GM10248 (cell line): Measurements from ENCODE around the gene PTPRN2.

ENCODE experiments used
- CTCF ChIA-PET: fragments of 300-600 bp; sonication (Branson Sonifier 250); formaldehyde crosslinking; extraction: SDS; loops from one replicate; lab custom pipeline; 2021; ENCODE audit warnings: antibody characterized with exemption; lab: Yijun Ruan, JAX
- POLR2A ChIA-PET: fragments of 350-650 bp; sonication (Branson Sonifier 250); formaldehyde crosslinking; extraction: SDS; loops from one replicate; lab custom pipeline; 2020; ENCODE audit warnings: antibody characterized with exemption; lab: Yijun Ruan, JAX
- DNase-seq: peaks from one replicate; pipeline ENCODE4 v3.0.0; 2012; ENCODE audit errors: extremely low spot score
- CTCF ChIP-seq: IDR thresholded peaks from 2 replicates; pipeline ENCODE4 v1.5.1; 2012; ENCODE audit warnings: mild to moderate bottlenecking, low read depth; ENCODE audit errors: extremely low read depth, missing control alignments, control extremely low read depth

The PTPRN2 gene

GRCh38 chr7:158479021-158479663 is 108.5 kb downstream of the PTPRN2 start:
- POLR2A ChIA-PET = no interaction called here
- CTCF ChIA-PET = no interaction called here
- TF ChIP-seq CTCF = no peak
- no peak for DNase-seq

GRCh38 chr7:158477866-158478265 is 109.8 kb downstream of the PTPRN2 start:
- ChIA-PET POLR2A (no interaction called here), CTCF (no interaction called here)
- TF ChIP-seq CTCF = no peak
- no peak for DNase-seq

DNA sequence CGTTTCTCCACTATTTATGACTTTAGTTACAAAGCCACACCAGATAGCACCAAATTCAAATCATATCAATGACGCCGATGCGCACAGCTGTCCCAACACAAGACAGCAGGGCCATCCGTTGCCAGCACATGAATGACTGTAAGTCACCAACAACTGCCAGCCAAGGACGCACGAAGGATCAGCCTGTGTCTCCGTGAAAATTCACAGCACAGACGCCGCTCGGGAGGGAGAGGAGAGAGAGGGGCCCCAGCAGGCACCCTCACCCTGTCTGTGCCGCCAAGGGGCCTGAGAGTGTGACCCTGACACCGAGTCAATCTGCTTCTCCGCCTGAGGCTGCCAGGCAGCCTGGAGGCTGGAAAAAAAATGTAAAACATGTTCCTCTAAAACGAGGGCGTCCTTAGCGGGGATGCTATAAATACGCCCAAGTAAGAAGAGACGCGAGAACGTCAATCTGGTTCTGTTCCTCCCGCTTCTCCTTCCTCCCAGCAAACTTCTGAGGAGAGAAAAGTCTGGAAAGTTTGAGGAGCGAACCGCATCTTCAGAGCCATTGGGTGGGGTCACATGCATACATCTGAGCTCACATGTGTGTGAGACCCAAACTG is 111.2 kb downstream of the PTPRN2 start:
- DNase-seq = no peak
- CTCF ChIA-PET = no interaction called here
- POLR2A ChIA-PET = no interaction called here
- no peak for TF ChIP-seq CTCF

- CTCF ChIA-PET = no interaction called here
Measured at GRCh38 chr7:158475679-158476052, 112.0 kb downstream of the PTPRN2 start.

GRCh38 chr7:158475036-158475678 is 112.5 kb downstream of the PTPRN2 start:
- DNase-seq = no peak
- no peak for TF ChIP-seq CTCF
- CTCF ChIA-PET = no interaction called here
- POLR2A ChIA-PET = no interaction called here

More at GRCh38 chr7:158475679-158476052, 112.0 kb downstream of the PTPRN2 start:
- no peak for TF ChIP-seq CTCF
- DNase-seq = no peak
- POLR2A ChIA-PET = no interaction called here

DNA sequence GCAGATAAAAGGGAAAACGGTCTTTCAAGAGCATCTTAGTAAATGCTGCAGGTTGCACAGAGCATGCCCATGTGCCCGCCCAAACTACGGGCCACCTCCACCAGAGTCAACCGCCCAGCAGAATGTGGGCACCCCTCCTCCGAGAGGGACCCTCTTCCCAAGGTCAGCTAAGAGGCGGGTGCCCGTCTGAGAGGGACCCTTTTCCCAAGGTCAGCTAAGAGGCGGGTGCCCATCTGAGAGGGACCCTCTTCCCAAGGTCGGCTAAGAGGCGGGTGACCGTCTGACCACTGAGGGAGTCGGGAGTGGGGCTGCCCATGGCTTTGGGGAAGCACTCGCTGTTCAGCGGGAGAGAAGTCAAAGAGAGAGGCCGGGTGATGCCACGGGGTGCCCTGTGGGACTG is 113.1 kb downstream of the PTPRN2 start:
- ChIA-PET POLR2A (no interaction called here), CTCF (no interaction called here)
- TF ChIP-seq CTCF = no peak
- DNase-seq = no peak
